Astrocyte (in vitro differentiated cells and primary cell): Measurements from ENCODE around the gene KLHL17. TPM values are rescaled to one million over a fixed set of nuclear protein-coding genes. Genes with fewer than 3 reads are reported as not detected.

ENCODE experiments used
- DNase-seq: peaks from one replicate; pipeline ENCODE4 v3.0.0-alpha.2; 2010; ENCODE audit warnings: low read depth
- FAIRE-seq: peaks from 2 replicates; lab custom pipeline; 2011; peaks lifted over from hg19 to GRCh38; lab: Jason Lieb, UNC
- H2AFZ ChIP-seq: 2 replicates; pipeline ENCODE4 v1.6.0; 2012; ENCODE audit warnings: low read depth, low read length, inconsistent platforms
- H3K27ac ChIP-seq: 2 replicates; pipeline ENCODE4 v1.5.1; 2011; ENCODE audit warnings: low read depth, low read length, inconsistent platforms
- H3K27me3 ChIP-seq: 2 replicates; pipeline ENCODE4 v1.6.0; 2011; ENCODE audit warnings: low read length, inconsistent platforms; ENCODE audit not compliant: insufficient read depth
- H3K36me3 ChIP-seq: 2 replicates; pipeline ENCODE4 v1.5.1; 2011; ENCODE audit warnings: low read length, inconsistent platforms; ENCODE audit not compliant: insufficient read depth
- H3K4me1 ChIP-seq: 2 replicates; pipeline ENCODE4 v1.5.1; 2011; ENCODE audit warnings: low read length, inconsistent platforms; ENCODE audit not compliant: insufficient read depth
- H3K4me2 ChIP-seq: 2 replicates; pipeline ENCODE4 v1.6.0; 2012; ENCODE audit warnings: low read length, inconsistent platforms
- H3K4me3 ChIP-seq: 2 replicates; pipeline ENCODE4 v1.5.1; 2011; ENCODE audit warnings: low read depth, mild to moderate bottlenecking, low read length, inconsistent platforms; ENCODE audit not compliant: insufficient read depth
- H3K79me2 ChIP-seq: 2 replicates; pipeline ENCODE4 v1.6.0; 2012; ENCODE audit warnings: mild to moderate bottlenecking, low read length, inconsistent platforms; ENCODE audit not compliant: insufficient read depth
- H3K9ac ChIP-seq: 2 replicates; pipeline ENCODE4 v1.6.0; 2012; ENCODE audit warnings: mild to moderate bottlenecking, low read length, inconsistent platforms
- H3K9me3 ChIP-seq: 2 replicates; pipeline ENCODE4 v1.5.1; 2012; ENCODE audit warnings: low read depth, mild to moderate bottlenecking, low read length, inconsistent platforms; ENCODE audit not compliant: insufficient read depth
- H4K20me1 ChIP-seq: 2 replicates; pipeline ENCODE4 v1.6.0; 2012; ENCODE audit warnings: low read length, inconsistent platforms; ENCODE audit not compliant: insufficient read depth
- H3K27ac Mint-ChIP-seq: one replicate; pipeline ENCODE4 v1.8.0; 2021; ENCODE audit warnings: mild to moderate bottlenecking, mixed read lengths; ENCODE audit not compliant: unreplicated experiment
- H3K27me3 Mint-ChIP-seq: one replicate; pipeline ENCODE4 v1.8.0; 2021; ENCODE audit warnings: low read depth, mixed read lengths; ENCODE audit not compliant: unreplicated experiment
- H3K36me3 Mint-ChIP-seq: one replicate; pipeline ENCODE4 v1.8.0; 2021; ENCODE audit warnings: low read depth, mixed read lengths; ENCODE audit not compliant: unreplicated experiment
- H3K4me1 Mint-ChIP-seq: one replicate; pipeline ENCODE4 v1.8.0; 2021; ENCODE audit warnings: low read depth, mixed read lengths; ENCODE audit not compliant: unreplicated experiment
- H3K4me3 Mint-ChIP-seq: one replicate; pipeline ENCODE4 v1.8.0; 2021; ENCODE audit warnings: mild to moderate bottlenecking, moderate library complexity, mixed read lengths; ENCODE audit not compliant: unreplicated experiment
- H3K9me3 Mint-ChIP-seq: one replicate; pipeline ENCODE4 v1.8.0; 2021; ENCODE audit warnings: mild to moderate bottlenecking, mixed read lengths; ENCODE audit not compliant: unreplicated experiment
- CTCF ChIP-seq: IDR thresholded peaks from 2 replicates; pipeline ENCODE4 v1.5.1; 2011; ENCODE audit warnings: low read depth, mild to moderate bottlenecking, inconsistent platforms, low read length, moderate library complexity; ENCODE audit not compliant: insufficient read depth
- EZH2 ChIP-seq: IDR thresholded peaks from 2 replicates; pipeline ENCODE4 v1.6.1; 2012; ENCODE audit warnings: mild to moderate bottlenecking, low read length, inconsistent platforms; ENCODE audit not compliant: insufficient read depth
- total RNA-seq: library from RNA; stranded (reverse); gene quantifications from 2 replicates; pipeline ENCODE4 v1.2.1, GENCODE V29; 2021

Gene KLHL17
- total RNA-seq, 1 donor from 2014 or later = 25.9 TPM

GRCh38 chr1:1013105-1013921 is 52.9 kb downstream of the KLHL17 start, which contains the start of gene ISG15:
TSS of gene ISG15 (plus strand) at chr1:1013497. CDS start at chr1:1013574, 77 bp downstream.
- Mint-ChIP-seq H3K36me3 (peaks cover 13% of the 10 kb centered on the region), H3K4me1 (peaks cover 8% of the 10 kb centered on the region), H3K27ac (peak within 1 kb of the TSS; percentile 97), H3K9me3 (no peaks in the 10 kb centered on the region), H3K4me3 (peak within 1 kb of the TSS; percentile 93), H3K27me3 (no peaks in the 10 kb centered on the region)
- FAIRE-seq (no peak), DNase-seq (peak; percentile 75)
- Histone ChIP-seq H3K9ac (peak within 1 kb of the TSS; percentile 80), H3K9me3 (no peaks in the 10 kb centered on the region), H4K20me1 (no peaks in the 10 kb centered on the region), H3K4me3 (peak within 1 kb of the TSS; percentile 70), H3K79me2 (no peaks in the 10 kb centered on the region), H3K4me2 (peak within 1 kb of the TSS; percentile 85), H3K36me3 (no peaks in the 10 kb centered on the region), H3K27ac (peak within 1 kb of the TSS; percentile 74), H2AFZ (peak within 1 kb of the TSS; percentile 82), H3K4me1 (peaks cover 9% of the 10 kb centered on the region), H3K27me3 (no peaks in the 10 kb centered on the region)
- TF ChIP-seq EZH2 = no peak
- no peak for TF ChIP-seq CTCF

- Mint-ChIP-seq H3K9me3 (no peaks in the 10 kb centered on the region), H3K27me3 (no peaks in the 10 kb centered on the region), H3K4me1 (peaks cover 8% of the 10 kb centered on the region), H3K27ac (peak overlapping the region; percentile 97), H3K36me3 (peaks cover 12% of the 10 kb centered on the region), H3K4me3 (peak overlapping the region; percentile 93)
- Histone ChIP-seq H3K36me3 (no peaks in the 10 kb centered on the region), H3K9ac (peak overlapping the region; percentile 80), H4K20me1 (no peaks in the 10 kb centered on the region), H2AFZ (peak overlapping the region; percentile 82), H3K27me3 (no peaks in the 10 kb centered on the region), H3K4me2 (peak overlapping the region; percentile 85), H3K27ac (no peak overlapping the region), H3K79me2 (no peaks in the 10 kb centered on the region), H3K4me3 (peak overlapping the region; percentile 70), H3K4me1 (peaks cover 9% of the 10 kb centered on the region), H3K9me3 (no peaks in the 10 kb centered on the region)
- TF ChIP-seq EZH2 (no peak), CTCF (no peak)
- DNase-seq (no peak), FAIRE-seq (no peak)
Observed at GRCh38 chr1:1013922-1014648, 53.7 kb downstream of the KLHL17 start.
